Measurements from ENCODE around the gene IER5L. TPM values are rescaled to one million over a fixed set of nuclear protein-coding genes. Genes with fewer than 3 reads are reported as not detected.
A peak's percentile ranks its signal among the peaks of the same experiment; 100 is the strongest.

Gene IER5L
- total and polyA plus RNA-seq, 9 of the 15 experiments (the other 6 are each of a cell fraction or from before 2014, with no cell fraction given): 0.14 to 11.9 (median 0.52) TPM

DNA sequence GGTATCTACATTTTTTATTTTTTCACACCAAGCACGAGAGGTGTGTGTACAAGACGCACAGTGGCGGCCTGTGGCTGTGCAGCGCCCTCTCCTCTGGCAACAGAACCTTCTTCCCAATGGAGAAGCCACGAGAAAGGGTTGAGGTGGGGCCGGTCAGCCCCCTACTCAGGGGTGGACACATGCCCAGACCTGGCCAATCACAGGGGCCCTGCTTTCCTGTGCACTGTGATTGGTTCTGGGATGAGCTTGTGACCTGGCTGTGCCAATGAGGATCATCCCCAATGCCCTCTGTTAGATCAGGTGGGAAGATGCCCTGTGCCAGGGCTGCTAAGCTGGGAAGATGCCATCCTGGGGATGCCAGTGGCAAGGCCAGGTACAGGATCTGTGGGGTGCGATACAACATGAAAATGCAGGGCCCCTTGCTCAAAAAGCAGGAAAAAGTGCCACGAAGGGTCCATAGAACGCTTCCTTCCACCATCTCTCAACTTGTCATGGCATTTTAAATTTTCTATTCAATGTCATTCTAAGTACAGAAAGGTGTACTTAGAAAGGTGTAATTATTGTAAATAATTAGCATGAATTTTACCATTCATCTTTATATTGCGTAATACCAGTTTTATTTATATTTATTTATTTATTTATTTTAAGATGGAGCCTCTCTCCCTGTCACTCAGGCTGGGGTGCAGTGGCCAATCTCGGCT is 15.4 kb downstream of the IER5L start:
- ATAC-seq: no peak
- no peak overlapping the region for H2AFZ ChIP-seq (ENCODE audit: low read depth, low read length)
- BruUV-seq (replicated peaks): no TSS peak
- 0 out of 4 replicates have a peak overlapping the region, but pooled peaks of 1 of the 2 experiments have one; percentile 65 for H3K9ac ChIP-seq (ENCODE audit: insufficient read depth in 1 of 2, low read depth in 2 of 2, low read length in 2 of 2)
- no peaks in the 10 kb centered on the region for H3K79me2 ChIP-seq (ENCODE audit: control insufficient read depth, insufficient read depth, low read length)
- 76% methylated on average over 9 of the region's 11 CpGs for WGBS (ENCODE audit: insufficient coverage, low coverage, missing lambda C conversion rate)
- H3K36me3 ChIP-seq (ENCODE audit: control insufficient read depth, insufficient read depth, low read length): no peaks in the 10 kb centered on the region
- CTCF ChIA-PET (ENCODE audit: low intra/inter-chr PET ratio): no interaction called here
- H3K4me2 ChIP-seq (ENCODE audit: insufficient read depth, low read length): no peak overlapping the region
- in situ Hi-C loops (cut with MboI) (loop anchor here (10.0 kb wide), 1 partner anchor 632 kb away; no protein-coding TSS in a partner anchor), intact Hi-C loops (cut with micrococcal nuclease) (no loop called here)
- POLR2A ChIA-PET: interaction anchor here (1.9 kb wide), 1 partner anchor 10 kb away, joined by 7 read pairs; no protein-coding TSS in a partner anchor
- no peaks in the 10 kb centered on the region for H3K9me1 ChIP-seq (ENCODE audit: control insufficient read depth, insufficient read depth, low read length)
- no peaks in the 10 kb centered on the region for H4K20me1 ChIP-seq (replicated peaks; ENCODE audit: control insufficient read depth, insufficient read depth, low read length)
- no peaks in the 10 kb centered on the region for H3K9me3 ChIP-seq (replicated peaks; ENCODE audit: control insufficient read depth, insufficient read depth, low read depth, low read length)
- no peak overlapping the region for H3K4me3 ChIP-seq
- FAIRE-seq: no peak
- H3K4me1 ChIP-seq (replicated peaks in 1 of 2; ENCODE audit: control insufficient read depth in 2 of 2, insufficient read depth in 2 of 2, low read length in 2 of 2): peaks cover 14 to 26% of the 10 kb centered on the region in 2 experiments
- H3K27me3 ChIP-seq (ENCODE audit: control insufficient read depth in 2 of 2, insufficient read depth in 2 of 2, low read length in 2 of 2): no peaks in the 10 kb centered on the region
- DNase-seq (ENCODE audit: extremely low read depth in 1 of 4, low spot score in 3 of 4): peak in 1 of 4 experiments; percentile 43
- no peak overlapping the region for H3K27ac ChIP-seq (ENCODE audit: extremely low read depth, low read depth, low read length)
- TF ChIP-seq, protein P1, sequence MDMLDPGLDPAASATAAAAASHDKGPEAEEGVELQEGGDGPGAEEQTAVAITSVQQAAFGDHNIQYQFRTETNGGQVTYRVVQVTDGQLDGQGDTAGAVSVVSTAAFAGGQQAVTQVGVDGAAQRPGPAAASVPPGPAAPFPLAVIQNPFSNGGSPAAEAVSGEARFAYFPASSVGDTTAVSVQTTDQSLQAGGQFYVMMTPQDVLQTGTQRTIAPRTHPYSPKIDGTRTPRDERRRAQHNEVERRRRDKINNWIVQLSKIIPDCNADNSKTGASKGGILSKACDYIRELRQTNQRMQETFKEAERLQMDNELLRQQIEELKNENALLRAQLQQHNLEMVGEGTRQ (CRISPR knock-in tag; IDR thresholded peaks at IDR 0.05): peak; percentile 63
- TF ChIP-seq, protein P2, sequence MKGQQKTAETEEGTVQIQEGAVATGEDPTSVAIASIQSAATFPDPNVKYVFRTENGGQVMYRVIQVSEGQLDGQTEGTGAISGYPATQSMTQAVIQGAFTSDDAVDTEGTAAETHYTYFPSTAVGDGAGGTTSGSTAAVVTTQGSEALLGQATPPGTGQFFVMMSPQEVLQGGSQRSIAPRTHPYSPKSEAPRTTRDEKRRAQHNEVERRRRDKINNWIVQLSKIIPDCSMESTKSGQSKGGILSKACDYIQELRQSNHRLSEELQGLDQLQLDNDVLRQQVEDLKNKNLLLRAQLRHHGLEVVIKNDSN (CRISPR knock-in tag; IDR thresholded peaks at IDR 0.05): peak; percentile 68
- TF ChIP-seq SLC30A9 (CRISPR knock-in tag; IDR thresholded peaks at IDR 0.05): no peak
- peak; percentile 48; the same call in 1 of the 2 replicates for TF ChIP-seq RAD51 (IDR thresholded peaks at IDR 0.05; ENCODE audit: borderline replicate concordance, low read depth)
- TF ChIP-seq HDAC1 (IDR thresholded peaks at IDR 0.05): no peak
- TF ChIP-seq ZNF134 (CRISPR knock-in tag; conservative IDR thresholded peaks at IDR 0.05): no peak
- TF ChIP-seq, protein P3, sequence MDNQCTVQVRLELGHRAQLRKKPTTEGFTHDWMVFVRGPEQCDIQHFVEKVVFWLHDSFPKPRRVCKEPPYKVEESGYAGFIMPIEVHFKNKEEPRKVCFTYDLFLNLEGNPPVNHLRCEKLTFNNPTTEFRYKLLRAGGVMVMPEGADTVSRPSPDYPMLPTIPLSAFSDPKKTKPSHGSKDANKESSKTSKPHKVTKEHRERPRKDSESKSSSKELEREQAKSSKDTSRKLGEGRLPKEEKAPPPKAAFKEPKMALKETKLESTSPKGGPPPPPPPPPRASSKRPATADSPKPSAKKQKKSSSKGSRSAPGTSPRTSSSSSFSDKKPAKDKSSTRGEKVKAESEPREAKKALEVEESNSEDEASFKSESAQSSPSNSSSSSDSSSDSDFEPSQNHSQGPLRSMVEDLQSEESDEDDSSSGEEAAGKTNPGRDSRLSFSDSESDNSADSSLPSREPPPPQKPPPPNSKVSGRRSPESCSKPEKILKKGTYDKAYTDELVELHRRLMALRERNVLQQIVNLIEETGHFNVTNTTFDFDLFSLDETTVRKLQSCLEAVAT (IDR thresholded peaks at IDR 0.05): no peak
- TF ChIP-seq, protein P4, sequence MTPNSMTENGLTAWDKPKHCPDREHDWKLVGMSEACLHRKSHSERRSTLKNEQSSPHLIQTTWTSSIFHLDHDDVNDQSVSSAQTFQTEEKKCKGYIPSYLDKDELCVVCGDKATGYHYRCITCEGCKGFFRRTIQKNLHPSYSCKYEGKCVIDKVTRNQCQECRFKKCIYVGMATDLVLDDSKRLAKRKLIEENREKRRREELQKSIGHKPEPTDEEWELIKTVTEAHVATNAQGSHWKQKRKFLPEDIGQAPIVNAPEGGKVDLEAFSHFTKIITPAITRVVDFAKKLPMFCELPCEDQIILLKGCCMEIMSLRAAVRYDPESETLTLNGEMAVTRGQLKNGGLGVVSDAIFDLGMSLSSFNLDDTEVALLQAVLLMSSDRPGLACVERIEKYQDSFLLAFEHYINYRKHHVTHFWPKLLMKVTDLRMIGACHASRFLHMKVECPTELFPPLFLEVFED (CRISPR knock-in tag; conservative IDR thresholded peaks at IDR 0.05): no peak
- TF ChIP-seq ZNF57 (CRISPR knock-in tag; IDR thresholded peaks at IDR 0.05): no peak
- TF ChIP-seq BCL6 (CRISPR knock-in tag; IDR thresholded peaks at IDR 0.05): no peak
- TF ChIP-seq, protein P5, sequence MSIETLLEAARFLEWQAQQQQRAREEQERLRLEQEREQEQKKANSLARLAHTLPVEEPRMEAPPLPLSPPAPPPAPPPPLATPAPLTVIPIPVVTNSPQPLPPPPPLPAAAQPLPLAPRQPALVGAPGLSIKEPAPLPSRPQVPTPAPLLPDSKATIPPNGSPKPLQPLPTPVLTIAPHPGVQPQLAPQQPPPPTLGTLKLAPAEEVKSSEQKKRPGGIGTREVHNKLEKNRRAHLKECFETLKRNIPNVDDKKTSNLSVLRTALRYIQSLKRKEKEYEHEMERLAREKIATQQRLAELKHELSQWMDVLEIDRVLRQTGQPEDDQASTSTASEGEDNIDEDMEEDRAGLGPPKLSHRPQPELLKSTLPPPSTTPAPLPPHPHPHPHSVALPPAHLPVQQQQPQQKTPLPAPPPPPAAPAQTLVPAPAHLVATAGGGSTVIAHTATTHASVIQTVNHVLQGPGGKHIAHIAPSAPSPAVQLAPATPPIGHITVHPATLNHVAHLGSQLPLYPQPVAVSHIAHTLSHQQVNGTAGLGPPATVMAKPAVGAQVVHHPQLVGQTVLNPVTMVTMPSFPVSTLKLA (conservative IDR thresholded peaks at IDR 0.05): no peak
- TF ChIP-seq CEBPG (CRISPR knock-in tag; IDR thresholded peaks at IDR 0.05): no peak
- peak; percentile 64 to 99; a peak in 3 of 4 replicates for TF ChIP-seq CEBPG (tag; conservative IDR thresholded peaks at IDR 0.05 in 1 of 2, IDR thresholded peaks at IDR 0.05 in 1 of 2)
- TF ChIP-seq IRF9 (tag; IDR thresholded peaks at IDR 0.05): peak; percentile 45; the same call in 1 of the 2 replicates

Data from K562 (cell line).